ENCODE measurements around the gene PFKFB4.

The PFKFB4 gene

DNA sequence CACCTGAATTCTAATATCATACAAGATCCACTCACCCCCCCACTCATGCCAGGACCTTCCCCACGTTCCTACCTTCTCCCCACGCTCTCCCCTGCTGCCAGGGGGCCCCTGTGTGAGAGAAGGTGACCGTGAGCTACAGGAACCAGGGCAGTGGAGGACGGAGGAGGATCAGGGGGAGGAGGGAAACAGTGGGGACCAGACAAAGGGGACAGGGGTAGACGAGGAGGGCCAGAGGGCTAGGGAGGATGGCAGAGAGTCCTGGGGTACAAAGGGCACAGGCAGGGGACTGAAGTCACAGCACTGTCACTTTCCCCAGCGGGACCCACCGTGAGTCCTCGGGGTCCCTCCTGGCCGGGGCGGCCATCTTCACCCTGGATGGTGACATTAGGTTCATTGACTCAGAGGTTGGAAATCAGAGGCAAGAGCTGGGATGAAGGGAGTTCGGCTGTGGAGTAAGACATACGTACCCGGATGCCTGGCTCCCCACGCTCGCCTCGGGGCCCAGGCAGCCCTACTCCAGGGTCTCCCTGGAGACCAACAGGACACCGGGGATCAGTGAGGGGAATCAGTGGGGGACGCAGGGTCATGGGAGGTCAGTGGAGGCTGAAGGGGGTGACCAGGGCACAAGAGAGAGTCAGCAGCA lies 13.3 kb upstream of the PFKFB4 start:
- ChIA-PET POLR2A (no interaction called here), CTCF (interaction anchor here (1.0 kb wide), 1 partner anchor 12 kb away, joined by 6 read pairs; no protein-coding TSS in a partner anchor)
- no peak for DNase-seq (ENCODE audit: extremely low spot score)
- TF ChIP-seq LEF1 (IDR thresholded peaks at IDR 0.05; ENCODE audit: borderline replicate concordance) (no peak), TARDBP (IDR thresholded peaks at IDR 0.05) (no peak), SP1 (IDR thresholded peaks at IDR 0.05) (no peak), HDGF (IDR thresholded peaks at IDR 0.05; ENCODE audit: borderline replicate concordance) (no peak), ELF4 (IDR thresholded peaks at IDR 0.05) (no peak)
- TF ChIP-seq, protein P1, sequence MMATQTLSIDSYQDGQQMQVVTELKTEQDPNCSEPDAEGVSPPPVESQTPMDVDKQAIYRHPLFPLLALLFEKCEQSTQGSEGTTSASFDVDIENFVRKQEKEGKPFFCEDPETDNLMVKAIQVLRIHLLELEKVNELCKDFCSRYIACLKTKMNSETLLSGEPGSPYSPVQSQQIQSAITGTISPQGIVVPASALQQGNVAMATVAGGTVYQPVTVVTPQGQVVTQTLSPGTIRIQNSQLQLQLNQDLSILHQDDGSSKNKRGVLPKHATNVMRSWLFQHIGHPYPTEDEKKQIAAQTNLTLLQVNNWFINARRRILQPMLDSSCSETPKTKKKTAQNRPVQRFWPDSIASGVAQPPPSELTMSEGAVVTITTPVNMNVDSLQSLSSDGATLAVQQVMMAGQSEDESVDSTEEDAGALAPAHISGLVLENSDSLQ (IDR thresholded peaks at IDR 0.05) = no peak

DNA sequence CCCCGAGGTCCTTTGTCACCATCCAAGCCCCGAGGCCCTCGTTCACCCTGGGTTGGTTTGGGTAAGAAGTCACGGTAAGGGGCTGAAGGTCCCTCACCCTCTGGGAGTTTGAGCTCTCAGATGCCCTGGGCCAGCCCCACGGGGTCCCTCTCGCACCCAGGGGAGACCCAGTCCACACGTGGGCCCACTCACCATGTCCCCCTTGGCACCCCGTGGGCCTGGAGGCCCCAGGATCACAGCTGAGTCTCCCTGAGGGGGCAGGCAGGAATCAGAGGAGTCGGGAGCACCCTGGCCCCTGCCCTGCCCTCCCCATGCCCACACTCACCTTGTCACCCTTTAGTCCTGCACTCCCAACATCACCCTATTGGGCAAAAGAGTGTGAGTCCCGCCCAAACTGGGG lies 12.8 kb upstream of the PFKFB4 start:
- CTCF ChIA-PET = interaction anchor here (1.0 kb wide), 1 partner anchor 11 kb away, joined by 6 read pairs; no protein-coding TSS in a partner anchor
- no peak for DNase-seq (ENCODE audit: extremely low spot score)
- no peak for TF ChIP-seq SUZ12 (IDR thresholded peaks at IDR 0.05)
- no peak for TF ChIP-seq ELF4 (IDR thresholded peaks at IDR 0.05)
- POLR2A ChIA-PET = no interaction called here

DNA sequence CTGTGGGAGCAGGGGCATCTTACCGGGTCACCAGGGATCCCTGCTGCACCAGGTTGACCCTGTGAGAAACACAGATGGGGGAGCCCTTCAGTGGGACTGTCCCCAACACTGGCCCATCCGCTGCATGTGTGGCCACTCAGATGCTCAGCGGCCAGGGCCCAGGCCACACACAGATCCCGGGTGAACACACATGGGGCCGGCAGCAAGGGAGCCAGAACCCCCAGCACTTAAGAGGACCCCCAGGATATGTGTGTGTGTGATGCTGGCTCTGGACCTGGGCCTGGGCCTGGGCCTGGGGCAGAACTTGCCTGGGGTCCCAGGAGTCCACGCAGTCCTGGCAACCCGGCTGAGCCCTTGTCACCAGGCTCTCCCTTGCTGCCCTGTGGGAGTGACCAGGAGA lies 11.9 kb upstream of the PFKFB4 start:
- TF ChIP-seq NFRKB (IDR thresholded peaks at IDR 0.05) = no peak
- no peak for TF ChIP-seq BHLHE40 (IDR thresholded peaks at IDR 0.05; ENCODE audit: borderline replicate concordance)
- TF ChIP-seq CTBP1 (IDR thresholded peaks at IDR 0.05; ENCODE audit: borderline replicate concordance) = no peak
- TF ChIP-seq SUZ12 (IDR thresholded peaks at IDR 0.05) = no peak
- no peak for TF ChIP-seq HDGF (IDR thresholded peaks at IDR 0.05; ENCODE audit: borderline replicate concordance)
- no peak for TF ChIP-seq FOXM1 (IDR thresholded peaks at IDR 0.05; ENCODE audit: borderline replicate concordance)
- TF ChIP-seq L3MBTL2 (conservative IDR thresholded peaks at IDR 0.05) = no peak
- TF ChIP-seq SP1 (IDR thresholded peaks at IDR 0.05) = no peak
- TF ChIP-seq, protein P1 (IDR thresholded peaks at IDR 0.05) = no peak
- TF ChIP-seq LEF1 (IDR thresholded peaks at IDR 0.05; ENCODE audit: borderline replicate concordance) = no peak
- TF ChIP-seq FOXK2 (IDR thresholded peaks at IDR 0.05) = no peak
- TF ChIP-seq TARDBP (IDR thresholded peaks at IDR 0.05) = no peak
- no peak for TF ChIP-seq ARNT (IDR thresholded peaks at IDR 0.05)
- CTCF ChIA-PET = no interaction called here
- POLR2A ChIA-PET = no interaction called here
- DNase-seq (ENCODE audit: extremely low spot score) = no peak

DNA sequence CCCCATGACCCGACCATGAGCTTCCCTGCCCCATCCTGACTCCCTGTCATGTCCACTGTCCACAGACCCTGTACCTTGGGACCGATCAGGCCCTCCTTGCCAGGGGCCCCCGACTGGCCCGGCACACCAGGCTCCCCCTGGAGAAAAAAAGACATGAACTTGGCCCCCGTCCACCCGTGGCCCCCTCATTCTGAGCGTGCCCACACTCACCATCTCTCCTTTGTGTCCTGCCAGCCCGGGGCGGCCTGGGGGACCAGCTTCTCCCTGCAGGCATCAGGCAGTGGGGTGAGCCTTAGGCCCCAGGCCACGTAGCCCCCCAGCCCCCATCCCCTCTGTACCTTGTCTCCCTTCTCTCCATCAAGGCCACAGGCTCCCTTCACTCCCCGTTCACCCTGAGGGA lies 10.9 kb upstream of the PFKFB4 start:
- ChIA-PET POLR2A (no interaction called here), CTCF (interaction anchor here (1.0 kb wide), 1 partner anchor 9 kb away, joined by 5 read pairs; no protein-coding TSS in a partner anchor)
- DNase-seq (ENCODE audit: extremely low spot score) = no peak
- TF ChIP-seq CTBP1 (IDR thresholded peaks at IDR 0.05; ENCODE audit: borderline replicate concordance) (no peak), SUZ12 (IDR thresholded peaks at IDR 0.05) (no peak), FOXA1 (IDR thresholded peaks at IDR 0.05) (no peak), BHLHE40 (IDR thresholded peaks at IDR 0.05; ENCODE audit: borderline replicate concordance) (no peak), TARDBP (IDR thresholded peaks at IDR 0.05) (no peak), FOXM1 (IDR thresholded peaks at IDR 0.05; ENCODE audit: borderline replicate concordance) (no peak), SP1 (IDR thresholded peaks at IDR 0.05) (no peak), FOXK2 (IDR thresholded peaks at IDR 0.05) (no peak), NFRKB (IDR thresholded peaks at IDR 0.05) (no peak), HDGF (IDR thresholded peaks at IDR 0.05; ENCODE audit: borderline replicate concordance) (no peak)
- TF ChIP-seq, protein P1 (IDR thresholded peaks at IDR 0.05) = no peak

DNA sequence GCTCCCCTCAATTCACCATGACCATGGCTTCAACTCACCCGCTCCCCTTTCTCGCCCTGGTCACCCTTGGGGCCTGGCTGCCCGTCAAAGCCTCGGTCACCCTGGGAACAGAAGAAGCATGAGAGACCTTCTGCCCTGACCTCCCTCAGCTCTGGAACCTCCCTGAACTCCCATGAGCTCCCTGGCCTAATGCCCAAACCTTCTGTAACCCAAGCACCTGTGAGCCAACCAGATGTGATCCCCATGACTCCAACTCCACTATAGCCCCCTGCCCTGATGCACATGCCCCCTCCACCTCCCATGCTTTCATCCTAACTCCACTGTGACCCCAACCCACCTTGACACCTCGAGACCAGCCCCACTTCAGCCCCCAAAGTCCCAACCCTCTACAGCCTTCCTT lies 10.5 kb upstream of the PFKFB4 start:
- ChIA-PET CTCF (interaction anchor here (1.0 kb wide), 1 partner anchor 9 kb away, joined by 5 read pairs; no protein-coding TSS in a partner anchor), POLR2A (interaction anchor here (1.3 kb wide), 1 partner anchor 9 kb away, joined by 4 read pairs; no protein-coding TSS in a partner anchor)
- no peak for DNase-seq (ENCODE audit: extremely low spot score)
- TF ChIP-seq NFRKB (IDR thresholded peaks at IDR 0.05) (no peak), SP1 (IDR thresholded peaks at IDR 0.05) (no peak), LEF1 (IDR thresholded peaks at IDR 0.05; ENCODE audit: borderline replicate concordance) (no peak), ELF4 (IDR thresholded peaks at IDR 0.05) (no peak), HDGF (IDR thresholded peaks at IDR 0.05; ENCODE audit: borderline replicate concordance) (no peak), FOXM1 (IDR thresholded peaks at IDR 0.05; ENCODE audit: borderline replicate concordance) (no peak), ARNT (IDR thresholded peaks at IDR 0.05) (no peak), FOXK2 (IDR thresholded peaks at IDR 0.05) (no peak), TARDBP (IDR thresholded peaks at IDR 0.05) (no peak), SUZ12 (IDR thresholded peaks at IDR 0.05) (no peak), FOXA1 (IDR thresholded peaks at IDR 0.05) (no peak), BHLHE40 (IDR thresholded peaks at IDR 0.05; ENCODE audit: borderline replicate concordance) (no peak)

DNA sequence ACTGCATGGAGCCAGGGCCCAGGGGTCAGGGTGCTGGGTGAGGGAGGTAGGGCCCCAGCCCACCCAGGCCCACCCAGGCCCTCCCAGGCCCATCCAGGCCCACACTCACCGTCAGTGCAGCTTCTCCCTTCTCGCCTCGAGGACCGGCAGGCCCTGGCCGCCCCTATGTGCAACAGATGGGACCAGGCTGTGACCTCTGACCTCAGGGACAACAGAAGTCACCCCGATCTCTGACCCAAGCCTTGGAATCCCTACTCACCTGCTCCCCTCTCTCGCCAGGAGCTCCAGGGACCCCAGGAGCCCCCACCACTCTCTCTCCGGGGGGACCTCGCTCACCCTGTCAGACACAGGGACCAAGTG lies 9.8 kb upstream of the PFKFB4 start:
- TF ChIP-seq SP1 (IDR thresholded peaks at IDR 0.05) = no peak
- TF ChIP-seq CTBP1 (IDR thresholded peaks at IDR 0.05; ENCODE audit: borderline replicate concordance) = no peak
- no peak for TF ChIP-seq FOXK2 (IDR thresholded peaks at IDR 0.05)
- ChIA-PET CTCF (no interaction called here), POLR2A (interaction anchor here (1.3 kb wide), 1 partner anchor 9 kb away, joined by 4 read pairs; no protein-coding TSS in a partner anchor)
- DNase-seq (ENCODE audit: extremely low spot score) = no peak
